Right lobe of liver (tissue), 4 donors: ENCODE data around the gene USP5.
"Not testable (repeated sequence)": the region's sequence is repeated elsewhere in the genome, so short reads cannot be mapped to it uniquely, and the experiment has no call there.

Source experiments
- CTCF ChIP-seq, 4 donors: fragments of 200-600 bp in 3 of 4; fragments of 450-650 bp in 1 of 4; IDR thresholded peaks; one replicate each; pipeline versions ENCODE4 v1.5.1 to v1.8.0; 2016 to 2022; ENCODE audit warnings: antibody characterized with exemption in 4 of 4, mild to moderate bottlenecking in 2 of 4
- POLR2A ChIP-seq: fragments of 450-650 bp; IDR thresholded peaks from one replicate; pipeline ENCODE4 v1.6.1; 2017; ENCODE audit warnings: antibody characterized with exemption, mild to moderate bottlenecking
- donor health status: DM: no; HTN: no; CAD: no.
- donor health status: DM: no; HTN: no; CAD: no.
- donor health status: DM: no; HTN: yes; CAD: no.

GRCh38 chr12:6879824-6880223, 27.9 kb downstream of the USP5 start:
- not testable (repeated sequence) for TF ChIP-seq POLR2A; CTCF (IDR thresholded peaks at IDR 0.05)
